ENCODE measurements around the gene ATXN7L1. TPM values are rescaled to one million over a fixed set of nuclear protein-coding genes. Genes with fewer than 3 reads are reported as not detected.

Gene ATXN7L1
- total RNA-seq, 1 experiment from 2014 or later: 29.9 TPM

DNA sequence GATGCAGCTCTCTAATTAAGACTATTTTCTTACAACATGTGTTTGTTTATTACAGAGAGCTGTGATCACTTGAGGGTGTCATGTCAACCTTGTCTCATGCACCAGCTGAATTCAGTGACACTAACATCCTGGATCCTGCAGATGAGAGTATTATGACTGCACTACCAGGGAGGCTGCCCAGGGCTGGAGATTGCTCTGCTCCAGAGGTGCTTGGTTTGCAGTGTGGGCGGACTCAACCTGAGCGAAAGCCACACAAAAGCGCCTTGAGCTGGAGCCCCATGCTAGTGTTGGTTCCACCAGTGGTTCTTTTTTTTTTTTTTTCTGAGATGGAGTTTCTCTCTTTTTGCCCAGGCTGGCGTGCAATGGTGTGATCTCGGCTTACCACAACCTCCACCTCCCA is 33.8 kb upstream of the ATXN7L1 start:
- CTCF ChIA-PET: no interaction called here
- TF ChIP-seq, protein P1, sequence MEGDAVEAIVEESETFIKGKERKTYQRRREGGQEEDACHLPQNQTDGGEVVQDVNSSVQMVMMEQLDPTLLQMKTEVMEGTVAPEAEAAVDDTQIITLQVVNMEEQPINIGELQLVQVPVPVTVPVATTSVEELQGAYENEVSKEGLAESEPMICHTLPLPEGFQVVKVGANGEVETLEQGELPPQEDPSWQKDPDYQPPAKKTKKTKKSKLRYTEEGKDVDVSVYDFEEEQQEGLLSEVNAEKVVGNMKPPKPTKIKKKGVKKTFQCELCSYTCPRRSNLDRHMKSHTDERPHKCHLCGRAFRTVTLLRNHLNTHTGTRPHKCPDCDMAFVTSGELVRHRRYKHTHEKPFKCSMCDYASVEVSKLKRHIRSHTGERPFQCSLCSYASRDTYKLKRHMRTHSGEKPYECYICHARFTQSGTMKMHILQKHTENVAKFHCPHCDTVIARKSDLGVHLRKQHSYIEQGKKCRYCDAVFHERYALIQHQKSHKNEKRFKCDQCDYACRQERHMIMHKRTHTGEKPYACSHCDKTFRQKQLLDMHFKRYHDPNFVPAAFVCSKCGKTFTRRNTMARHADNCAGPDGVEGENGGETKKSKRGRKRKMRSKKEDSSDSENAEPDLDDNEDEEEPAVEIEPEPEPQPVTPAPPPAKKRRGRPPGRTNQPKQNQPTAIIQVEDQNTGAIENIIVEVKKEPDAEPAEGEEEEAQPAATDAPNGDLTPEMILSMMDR (conservative IDR thresholded peaks at IDR 0.05; ENCODE audit: low read depth, low read length): no peak
- no peak for TF ChIP-seq EZH2 (IDR thresholded peaks at IDR 0.05; ENCODE audit: borderline replicate concordance, low read depth, low read length, poor library complexity, severe bottlenecking)
- Histone ChIP-seq H3K4me1 (ENCODE audit: insufficient read depth, low read length, poor library complexity, severe bottlenecking) (no peaks in the 10 kb centered on the region), H3K9me3 (ENCODE audit: low read depth, low read length, poor library complexity, severe bottlenecking) (peaks cover 4% of the 10 kb centered on the region), H3K27ac (ENCODE audit: low read depth, low read length, poor library complexity, severe bottlenecking) (no peak overlapping the region), H3K4me3 (ENCODE audit: low read depth, low read length, poor library complexity, severe bottlenecking) (no peak overlapping the region), H3K27me3 (replicated peaks; ENCODE audit: insufficient read depth, low read depth, low read length, poor library complexity) (no peaks in the 10 kb centered on the region), H3K36me3 (ENCODE audit: insufficient read depth, low read length, poor library complexity, severe bottlenecking) (peaks cover 17% of the 10 kb centered on the region)
- intact Hi-C loops (cut with micrococcal nuclease; ENCODE audit: unreplicated experiment): no loop called here
- no peak for DNase-seq (ENCODE audit: low spot score)
- POLR2A ChIA-PET (ENCODE audit: low non-redundant PET): no interaction called here
- BruUV-seq (replicated peaks): no TSS peak

DNA sequence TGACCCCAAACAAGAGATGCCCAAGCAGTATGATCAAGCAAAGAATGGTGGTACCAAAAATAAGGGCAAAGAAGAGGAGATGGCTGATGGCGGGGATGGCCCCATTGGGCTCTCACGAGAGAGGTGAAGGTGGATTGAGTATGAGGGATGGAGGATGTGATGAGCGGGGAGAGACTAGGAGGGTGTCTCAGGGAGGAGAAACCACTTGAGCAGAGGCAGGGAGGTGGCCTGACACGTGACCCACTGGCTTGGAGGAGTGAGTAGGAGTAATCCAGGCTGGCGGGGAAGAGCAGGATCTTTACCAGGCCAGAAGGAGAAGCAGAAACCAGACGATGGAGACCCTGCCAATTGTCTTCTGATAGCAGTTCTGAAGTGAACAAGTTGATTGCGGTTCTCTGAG is 33.3 kb upstream of the ATXN7L1 start:
- Histone ChIP-seq H3K36me3 (ENCODE audit: insufficient read depth, low read length, poor library complexity, severe bottlenecking) (peaks cover 17% of the 10 kb centered on the region), H3K9me3 (ENCODE audit: low read depth, low read length, poor library complexity, severe bottlenecking) (peaks cover 4% of the 10 kb centered on the region), H3K4me1 (ENCODE audit: insufficient read depth, low read length, poor library complexity, severe bottlenecking) (no peaks in the 10 kb centered on the region), H3K27me3 (replicated peaks; ENCODE audit: insufficient read depth, low read depth, low read length, poor library complexity) (no peaks in the 10 kb centered on the region), H3K4me3 (ENCODE audit: low read depth, low read length, poor library complexity, severe bottlenecking) (no peak overlapping the region), H3K27ac (ENCODE audit: low read depth, low read length, poor library complexity, severe bottlenecking) (no peak overlapping the region)
- DNase-seq (ENCODE audit: low spot score): no peak
- no peak for TF ChIP-seq EZH2 (IDR thresholded peaks at IDR 0.05; ENCODE audit: borderline replicate concordance, low read depth, low read length, poor library complexity, severe bottlenecking)
- TF ChIP-seq, protein P1 (conservative IDR thresholded peaks at IDR 0.05; ENCODE audit: low read depth, low read length): no peak
- intact Hi-C loops (cut with micrococcal nuclease; ENCODE audit: unreplicated experiment): no loop called here
- ChIA-PET CTCF (no interaction called here), POLR2A (ENCODE audit: low non-redundant PET) (no interaction called here)
- BruUV-seq (replicated peaks): no TSS peak

DNA sequence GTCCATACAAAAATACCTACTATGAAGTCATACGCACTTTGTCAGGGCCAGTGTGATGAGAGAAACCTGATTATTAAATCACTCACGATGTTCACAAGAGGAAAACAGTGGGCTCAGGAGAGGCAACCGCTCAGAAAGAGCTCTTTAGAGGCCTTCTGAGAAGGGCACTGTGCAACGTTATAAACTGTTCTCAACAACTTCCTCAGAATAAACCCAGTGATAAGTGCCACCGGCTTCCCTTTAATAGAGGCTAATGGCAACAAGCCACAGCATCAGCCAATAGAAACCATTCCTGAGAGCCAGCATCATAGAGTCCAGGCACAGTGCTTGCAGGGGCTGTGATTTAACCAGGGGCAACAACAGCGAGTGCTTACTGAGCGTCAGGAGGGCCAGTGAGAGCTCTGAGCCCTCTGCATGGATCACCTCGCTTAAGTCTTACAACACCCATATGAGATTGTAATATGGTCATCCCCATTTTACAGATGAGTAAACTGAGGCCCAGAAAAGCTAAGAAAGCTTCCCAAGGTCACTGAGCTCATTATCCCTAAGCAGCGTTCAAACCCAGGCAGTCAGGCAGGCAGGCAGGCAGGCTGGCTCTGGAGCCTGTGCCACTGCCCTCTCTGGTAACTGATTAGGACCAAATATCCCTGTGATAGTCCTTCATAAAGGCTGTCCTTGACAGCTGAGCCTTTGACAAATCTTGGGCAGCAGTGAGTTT is 30.9 kb upstream of the ATXN7L1 start:
- DNase-seq (ENCODE audit: low spot score): no peak
- Histone ChIP-seq H3K9me3 (ENCODE audit: low read depth, low read length, poor library complexity, severe bottlenecking) (peaks cover 4% of the 10 kb centered on the region), H3K27ac (ENCODE audit: low read depth, low read length, poor library complexity, severe bottlenecking) (no peak overlapping the region), H3K27me3 (replicated peaks; ENCODE audit: insufficient read depth, low read depth, low read length, poor library complexity) (no peaks in the 10 kb centered on the region), H3K4me1 (ENCODE audit: insufficient read depth, low read length, poor library complexity, severe bottlenecking) (no peaks in the 10 kb centered on the region), H3K4me3 (ENCODE audit: low read depth, low read length, poor library complexity, severe bottlenecking) (no peak overlapping the region), H3K36me3 (ENCODE audit: insufficient read depth, low read length, poor library complexity, severe bottlenecking) (peaks cover 17% of the 10 kb centered on the region)
- intact Hi-C loops (cut with micrococcal nuclease; ENCODE audit: unreplicated experiment): no loop called here
- CTCF ChIA-PET: interaction anchor here (0.5 kb wide), 1 partner anchor 258 kb away, joined by 8 read pairs; no protein-coding TSS in a partner anchor
- TF ChIP-seq EZH2 (IDR thresholded peaks at IDR 0.05; ENCODE audit: borderline replicate concordance, low read depth, low read length, poor library complexity, severe bottlenecking): no peak
- TF ChIP-seq, protein P1 (conservative IDR thresholded peaks at IDR 0.05; ENCODE audit: low read depth, low read length): no peak
- POLR2A ChIA-PET (ENCODE audit: low non-redundant PET): no interaction called here
- no TSS peak for BruUV-seq (replicated peaks)
